Left ventricle myocardium inferior (tissue), 1 donor: Measurements from ENCODE around the gene SGSM1. TPM values are rescaled to one million over a fixed set of nuclear protein-coding genes. Genes with fewer than 3 reads are reported as not detected.

ENCODE experiments used
- DNase-seq: peaks from one replicate; pipeline ENCODE4 v3.0.0-alpha.2; 2020
- H3K27ac ChIP-seq: fragments of 200-600 bp; replicated peaks from 2 replicates; pipeline ENCODE4 v1.8.0; 2021
- H3K27me3 ChIP-seq: fragments of 200-600 bp; 2 replicates; pipeline ENCODE4 v1.8.0; 2021; ENCODE audit warnings: low read depth
- H3K36me3 ChIP-seq: fragments of 200-600 bp; 2 replicates; pipeline ENCODE4 v1.8.0; 2021
- H3K4me1 ChIP-seq: fragments of 200-600 bp; 2 replicates; pipeline ENCODE4 v1.8.0; 2021
- H3K4me3 ChIP-seq: fragments of 200-600 bp; 2 replicates; pipeline ENCODE4 v1.8.0; 2021; ENCODE audit warnings: mild to moderate bottlenecking, moderate library complexity
- H3K9me3 ChIP-seq: fragments of 200-600 bp; replicated peaks from 2 replicates; pipeline ENCODE4 v1.8.0; 2021
- intact Hi-C: fragments of 100-400 bp; cut with micrococcal nuclease; formaldehyde crosslinking; loops from one replicate; pipeline ENCODE4 v1.11.0; 2022
- total RNA-seq: library from RNA; stranded (reverse); fragmentation: NEBNext Ultra II Directional; extraction: Animal tissue kit (Norgen Biotek cat#: 25700); gene quantifications from one replicate; pipeline ENCODE4 v1.2.1, GENCODE V29; 2021
- TF ChIP-seq, protein P1 (sequence below): fragments of 200-600 bp; IDR thresholded peaks from 2 replicates; pipeline ENCODE4 v1.8.0; 2021; ENCODE audit warnings: antibody characterized with exemption, mild to moderate bottlenecking, borderline replicate concordance
- donor health status: DM: no; HTN: yes; CAD: no; lungs with severe emphysema.

SGSM1 gene
- total RNA-seq, 1 donor from 2014 or later = 8.8 TPM

DNA sequence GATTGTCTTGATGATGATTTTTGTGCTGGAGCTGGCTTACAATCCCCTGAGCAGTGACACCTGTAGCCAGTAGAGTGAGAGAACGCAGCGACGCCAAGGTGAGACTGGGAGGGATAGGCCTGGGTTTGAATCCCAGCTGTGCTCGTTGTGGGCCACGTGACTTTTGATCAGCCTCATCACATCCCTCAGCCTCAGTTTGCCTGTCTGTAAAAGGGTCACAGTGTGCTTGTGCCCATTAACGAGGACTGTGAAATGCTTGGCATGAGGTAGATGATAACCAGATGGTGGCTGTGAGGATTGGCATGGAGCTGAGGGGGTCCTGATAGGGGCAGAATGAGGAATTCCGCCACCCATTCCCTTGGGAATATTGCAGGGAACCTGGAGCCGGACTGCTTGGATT, 156.1 kb downstream of the SGSM1 start:
- DNase-seq = no peak
- no peaks in the 10 kb centered on the region for H3K36me3 ChIP-seq
- H3K4me1 ChIP-seq = peaks cover 55% of the 10 kb centered on the region
- H3K27ac ChIP-seq = peak overlapping the region; percentile 90
- no peaks in the 10 kb centered on the region for H3K9me3 ChIP-seq
- H3K4me3 ChIP-seq = no peak overlapping the region
- intact Hi-C loops = no loop called here
- TF ChIP-seq, protein P1, sequence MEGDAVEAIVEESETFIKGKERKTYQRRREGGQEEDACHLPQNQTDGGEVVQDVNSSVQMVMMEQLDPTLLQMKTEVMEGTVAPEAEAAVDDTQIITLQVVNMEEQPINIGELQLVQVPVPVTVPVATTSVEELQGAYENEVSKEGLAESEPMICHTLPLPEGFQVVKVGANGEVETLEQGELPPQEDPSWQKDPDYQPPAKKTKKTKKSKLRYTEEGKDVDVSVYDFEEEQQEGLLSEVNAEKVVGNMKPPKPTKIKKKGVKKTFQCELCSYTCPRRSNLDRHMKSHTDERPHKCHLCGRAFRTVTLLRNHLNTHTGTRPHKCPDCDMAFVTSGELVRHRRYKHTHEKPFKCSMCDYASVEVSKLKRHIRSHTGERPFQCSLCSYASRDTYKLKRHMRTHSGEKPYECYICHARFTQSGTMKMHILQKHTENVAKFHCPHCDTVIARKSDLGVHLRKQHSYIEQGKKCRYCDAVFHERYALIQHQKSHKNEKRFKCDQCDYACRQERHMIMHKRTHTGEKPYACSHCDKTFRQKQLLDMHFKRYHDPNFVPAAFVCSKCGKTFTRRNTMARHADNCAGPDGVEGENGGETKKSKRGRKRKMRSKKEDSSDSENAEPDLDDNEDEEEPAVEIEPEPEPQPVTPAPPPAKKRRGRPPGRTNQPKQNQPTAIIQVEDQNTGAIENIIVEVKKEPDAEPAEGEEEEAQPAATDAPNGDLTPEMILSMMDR = no peak
- no peaks in the 10 kb centered on the region for H3K27me3 ChIP-seq

DNA sequence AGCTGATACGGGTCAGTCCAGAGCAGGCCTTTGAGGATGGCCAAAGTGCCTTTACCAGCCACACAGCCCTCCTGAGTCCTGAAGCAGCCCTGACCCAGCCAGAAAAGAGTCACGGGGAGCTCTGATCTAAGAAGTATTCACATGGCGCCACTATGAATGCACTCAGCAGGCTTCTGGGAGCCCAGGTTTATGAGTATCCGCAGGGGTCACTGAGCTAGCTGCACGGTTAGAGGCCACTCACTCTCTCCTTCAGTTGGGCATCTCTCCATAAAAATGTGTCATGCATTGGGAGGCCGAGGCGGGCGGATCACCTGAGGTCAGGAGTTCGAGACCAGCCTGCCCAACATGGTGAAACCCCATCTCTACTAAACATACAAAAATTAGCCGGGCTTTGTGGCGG, 156.8 kb downstream of the SGSM1 start:
- peak overlapping the region; percentile 90 for H3K27ac ChIP-seq
- H3K36me3 ChIP-seq = no peaks in the 10 kb centered on the region
- no peaks in the 10 kb centered on the region for H3K9me3 ChIP-seq
- peaks cover 63% of the 10 kb centered on the region for H3K4me1 ChIP-seq
- no peaks in the 10 kb centered on the region for H3K27me3 ChIP-seq
- TF ChIP-seq, protein P1 = no peak
- no peak overlapping the region for H3K4me3 ChIP-seq
- intact Hi-C loops = no loop called here
- DNase-seq = no peak

DNA sequence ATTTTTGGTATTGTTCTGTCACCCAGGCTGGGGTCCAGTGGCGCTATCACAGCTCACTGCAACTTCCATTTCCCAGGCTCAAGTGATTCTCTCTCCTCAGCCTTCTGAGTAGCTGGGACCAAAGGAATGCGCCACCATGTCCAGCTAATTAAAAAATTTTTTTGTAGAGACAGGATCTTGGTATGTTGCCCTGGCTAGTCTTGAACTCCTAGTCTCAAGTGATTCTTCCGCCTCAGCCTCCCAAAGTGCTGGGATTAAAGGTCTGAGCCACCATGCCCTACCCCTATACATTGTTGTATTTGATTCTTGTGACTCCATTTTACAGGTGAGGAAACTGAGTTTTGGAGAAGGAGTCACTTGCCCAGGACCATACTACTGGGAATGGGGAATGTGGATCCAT, 158.4 kb downstream of the SGSM1 start:
- no peaks in the 10 kb centered on the region for H3K9me3 ChIP-seq
- peaks cover 79% of the 10 kb centered on the region for H3K4me1 ChIP-seq
- peak overlapping the region; percentile 90 for H3K27ac ChIP-seq
- intact Hi-C loops = no loop called here
- no peaks in the 10 kb centered on the region for H3K27me3 ChIP-seq
- no peak overlapping the region for H3K4me3 ChIP-seq
- TF ChIP-seq, protein P1 = no peak
- no peaks in the 10 kb centered on the region for H3K36me3 ChIP-seq
- no peak for DNase-seq

DNA sequence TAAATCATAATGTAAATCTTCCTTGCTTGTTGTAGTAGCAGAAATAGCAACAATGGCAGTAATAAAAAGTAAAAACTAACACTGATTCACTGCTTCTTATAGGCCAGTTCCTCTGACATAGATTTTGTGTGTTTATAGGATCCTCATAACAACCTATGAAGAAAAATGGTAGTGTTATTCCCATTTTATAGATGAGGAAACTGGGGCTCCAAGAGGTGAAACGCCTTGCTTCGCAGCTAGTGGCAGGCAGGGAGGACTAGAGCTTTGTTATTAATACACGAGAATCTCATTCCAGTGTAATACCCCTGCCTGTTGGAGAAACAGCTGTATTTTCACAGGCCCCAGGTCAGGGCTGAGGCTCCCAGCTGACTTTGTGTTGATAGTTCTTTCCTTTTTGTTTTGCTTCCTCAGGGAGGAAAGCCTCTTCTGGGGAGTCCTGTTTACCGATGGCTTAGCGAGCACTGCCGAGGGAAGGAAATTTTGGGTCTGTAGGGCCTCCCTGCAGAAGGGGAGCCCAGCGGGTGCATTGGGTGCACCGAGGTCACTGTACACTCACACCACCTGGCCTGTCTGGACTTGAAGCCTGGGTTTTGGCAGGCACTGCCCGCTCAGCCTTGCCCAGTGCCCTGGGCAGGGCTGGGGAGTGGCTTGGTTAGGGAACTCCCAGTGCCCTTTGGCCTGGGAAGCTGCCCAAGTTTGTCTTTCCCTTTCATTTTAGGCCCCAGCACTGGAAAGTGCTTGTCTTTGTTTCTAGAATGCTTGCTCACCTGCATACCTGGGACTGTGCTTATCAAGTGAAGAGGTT, 160.0 kb downstream of the SGSM1 start:
- TF ChIP-seq, protein P1 = no peak
- Histone ChIP-seq H3K4me3 (no peak overlapping the region), H3K36me3 (no peaks in the 10 kb centered on the region), H3K27me3 (no peaks in the 10 kb centered on the region), H3K9me3 (no peaks in the 10 kb centered on the region), H3K4me1 (peaks cover 88% of the 10 kb centered on the region), H3K27ac (peak overlapping the region; percentile 90)
- no peak for DNase-seq
- intact Hi-C loops = no loop called here

DNA sequence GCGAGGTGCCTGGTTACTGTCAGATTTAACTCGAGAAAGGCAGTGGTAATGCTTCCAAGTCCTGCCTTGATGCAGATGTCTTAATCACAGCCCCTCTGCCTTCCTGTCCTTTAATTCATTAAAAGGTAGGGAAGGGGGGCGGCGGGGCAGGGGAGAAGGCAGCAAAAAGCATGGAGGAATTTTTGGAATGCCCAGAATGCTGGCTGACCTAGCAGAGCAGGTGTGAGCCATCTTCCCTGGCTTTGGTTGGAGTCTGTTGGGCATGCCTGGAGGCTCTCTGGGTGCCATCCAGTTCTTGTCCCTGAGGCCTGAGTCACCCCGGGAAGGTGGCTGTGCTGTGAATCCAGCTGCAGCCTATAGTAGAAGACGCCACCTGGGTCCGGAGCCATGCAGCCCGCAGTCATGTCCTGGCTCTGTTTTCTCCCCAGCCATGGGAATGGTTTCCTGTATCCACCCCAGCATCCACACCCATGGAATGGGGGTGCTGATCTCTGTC, 162.1 kb downstream of the SGSM1 start:
- no peaks in the 10 kb centered on the region for H3K27me3 ChIP-seq
- peaks cover 86% of the 10 kb centered on the region for H3K4me1 ChIP-seq
- no peaks in the 10 kb centered on the region for H3K9me3 ChIP-seq
- intact Hi-C loops = no loop called here
- TF ChIP-seq, protein P1 = no peak
- no peak for DNase-seq
- no peak overlapping the region for H3K4me3 ChIP-seq
- H3K36me3 ChIP-seq = no peaks in the 10 kb centered on the region
- peak overlapping the region; percentile 90 for H3K27ac ChIP-seq
